Measurements from ENCODE around the gene UTP18.
"Not testable (repeated sequence)": the region's sequence is repeated elsewhere in the genome, so short reads cannot be mapped to it uniquely, and the experiment has no call there.

The UTP18 gene

DNA sequence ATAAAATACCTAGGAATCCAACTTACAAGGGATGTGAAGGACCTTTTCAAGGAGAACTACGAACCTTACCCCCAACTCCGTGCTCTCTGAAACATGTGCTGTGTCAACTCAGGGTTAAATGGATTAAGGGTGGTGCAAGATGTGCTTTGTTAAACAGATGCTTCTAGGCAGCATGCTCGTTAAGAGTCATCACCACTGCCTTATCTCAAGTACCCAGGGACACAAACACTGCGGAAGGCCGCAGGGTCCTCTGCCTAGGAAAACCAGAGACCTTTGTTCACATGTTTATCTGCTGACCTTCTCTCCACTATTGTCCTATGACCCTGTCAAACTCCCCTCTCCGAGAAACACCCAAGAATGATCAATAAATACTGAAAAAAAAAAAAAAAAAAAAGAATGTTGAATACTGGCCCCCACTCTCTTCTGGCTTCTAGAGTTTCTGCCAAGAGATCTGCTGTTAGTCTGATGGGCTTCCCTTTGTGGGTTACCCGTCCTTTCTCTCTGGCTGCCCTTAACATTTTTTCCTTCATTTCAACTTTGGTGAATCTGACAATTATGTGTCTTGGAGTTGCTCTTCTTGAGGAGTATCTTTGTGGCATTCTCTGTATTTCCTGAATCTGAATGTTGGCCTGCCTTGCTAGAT, 70.6 kb downstream of the UTP18 start:
- DNase-seq = not testable (repeated sequence)

DNA sequence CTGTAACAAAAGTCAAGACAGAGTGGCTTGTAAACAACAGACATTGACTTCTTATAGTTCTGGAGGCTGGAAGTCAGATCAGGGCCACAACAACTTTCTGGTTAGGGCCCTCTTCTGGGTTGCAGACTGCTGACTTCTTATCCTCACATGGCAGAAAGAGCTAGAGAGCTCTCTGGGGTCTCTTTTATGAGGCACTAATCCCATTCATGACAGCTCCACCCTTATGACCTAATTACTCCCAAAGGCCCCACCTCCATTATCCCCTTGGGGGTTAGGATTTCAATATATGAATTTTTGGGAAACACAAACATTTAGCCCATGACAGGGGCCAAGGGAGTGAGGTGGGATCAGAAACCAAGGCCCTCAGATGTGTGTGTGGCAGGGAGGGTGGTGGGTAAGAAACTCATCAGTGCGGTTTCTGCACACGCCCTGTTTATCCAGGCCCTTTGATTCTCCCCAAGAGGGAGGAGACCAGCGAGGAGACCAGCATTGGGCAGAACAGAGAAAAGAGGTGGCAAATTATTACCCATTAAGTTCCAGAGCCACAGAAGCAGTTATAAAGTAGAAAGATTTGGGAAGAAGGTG, 74.8 kb downstream of the UTP18 start:
- DNase-seq = no peak

DNA sequence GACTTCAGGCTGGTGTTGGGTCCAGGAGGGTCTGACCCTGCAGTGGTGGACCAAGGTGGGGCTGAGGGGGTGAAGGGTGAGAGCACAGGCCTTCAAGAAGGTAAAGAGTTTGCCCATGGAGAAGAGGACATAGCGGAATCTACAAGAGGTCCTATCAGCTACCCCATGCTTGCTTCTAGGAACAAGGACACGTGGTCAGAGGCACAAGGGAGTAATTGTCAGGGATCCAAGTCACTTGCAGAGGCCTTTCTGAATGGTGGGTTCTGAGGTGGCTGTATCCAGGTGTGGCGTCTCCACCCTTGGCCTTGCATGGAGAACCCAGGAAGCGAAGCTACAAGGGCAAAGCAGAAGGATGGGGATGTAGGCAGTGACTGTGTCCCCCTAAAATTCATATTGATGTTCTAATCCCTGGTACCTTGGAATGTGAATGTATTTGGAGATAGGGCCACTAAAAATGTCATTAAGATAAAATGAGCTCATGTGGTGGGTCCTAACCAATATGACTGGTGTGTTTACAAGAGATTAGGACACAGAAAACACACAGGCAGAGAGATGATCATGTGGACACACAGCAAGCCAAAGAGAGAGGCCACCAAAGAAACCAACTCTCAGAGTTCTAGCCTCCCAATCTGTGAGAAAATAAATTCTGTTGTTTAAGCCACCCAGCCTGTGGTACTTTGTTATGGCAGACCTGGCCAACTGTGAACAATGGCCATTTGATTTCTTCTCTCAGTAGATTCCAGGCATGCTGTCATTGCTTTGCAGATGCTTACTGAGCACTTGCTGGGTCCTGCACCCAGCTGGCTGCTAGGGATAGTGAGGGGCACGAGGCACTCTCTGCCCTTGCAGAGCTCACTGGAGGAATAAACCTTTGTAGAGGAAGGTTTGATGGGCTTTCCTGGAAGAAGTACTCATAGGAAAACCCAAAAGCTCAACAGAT, 75.8 kb downstream of the UTP18 start:
- DNase-seq = peak in 7 of 56 donors; percentile 18 to 41 (median 36)

DNA sequence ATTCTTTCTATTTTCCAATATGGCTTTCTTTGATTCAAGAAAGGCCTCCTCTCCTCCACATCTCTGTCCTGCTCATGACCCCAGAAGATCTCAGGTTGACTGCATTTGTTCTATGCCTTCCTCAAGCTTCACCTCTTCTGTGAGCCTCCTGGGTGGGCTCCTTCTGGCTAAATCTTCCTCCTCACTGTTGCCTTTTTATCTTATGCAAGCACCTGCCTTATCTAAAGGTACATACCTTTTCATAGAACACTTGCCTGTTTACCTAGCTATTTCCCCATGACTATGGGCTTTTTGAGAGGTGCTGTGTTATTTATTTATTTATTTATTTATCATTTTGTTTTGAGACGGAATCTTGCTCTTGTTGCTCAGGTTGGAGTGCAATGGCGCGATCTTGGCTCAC, 81.1 kb downstream of the UTP18 start:
- no peak for DNase-seq

DNA sequence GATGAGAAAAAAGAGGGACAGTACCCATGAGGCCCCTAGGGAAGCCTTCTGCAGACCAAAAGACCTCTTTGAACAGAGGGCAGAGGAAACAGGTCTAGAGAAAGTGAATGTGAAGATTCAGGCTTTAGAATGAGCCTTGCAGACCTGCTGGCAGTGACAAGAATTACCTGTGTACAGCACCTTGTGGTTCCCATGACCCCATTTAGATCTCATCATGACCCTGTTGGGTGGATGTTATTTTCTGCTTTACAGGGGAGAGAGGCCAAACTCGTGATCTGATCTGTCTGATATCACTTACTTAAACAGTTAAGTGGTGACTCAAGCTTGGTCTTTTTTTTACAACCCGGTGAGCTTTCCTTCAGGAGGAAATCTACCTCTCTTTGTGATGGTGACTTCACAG, 81.9 kb downstream of the UTP18 start:
- no peak for DNase-seq

DNA sequence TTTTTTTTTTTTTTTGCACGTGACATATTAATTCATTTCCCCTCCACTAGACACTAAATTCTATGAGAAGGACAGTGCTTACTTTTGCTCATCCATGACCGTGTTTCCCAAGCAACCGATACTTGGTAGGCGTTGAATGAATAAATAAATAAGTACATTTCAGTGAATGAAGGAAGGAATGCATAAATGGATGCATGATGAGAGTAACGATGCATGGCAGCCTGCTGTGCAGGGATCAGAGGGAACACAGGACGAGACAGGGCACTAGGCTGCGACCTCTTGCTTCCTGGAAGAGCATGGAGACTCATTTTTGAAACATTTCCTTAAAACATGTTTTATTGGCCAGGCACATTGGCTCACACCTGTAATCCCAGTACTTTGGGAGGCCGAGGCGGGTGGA, 84.2 kb downstream of the UTP18 start:
- no peak for DNase-seq

DNA sequence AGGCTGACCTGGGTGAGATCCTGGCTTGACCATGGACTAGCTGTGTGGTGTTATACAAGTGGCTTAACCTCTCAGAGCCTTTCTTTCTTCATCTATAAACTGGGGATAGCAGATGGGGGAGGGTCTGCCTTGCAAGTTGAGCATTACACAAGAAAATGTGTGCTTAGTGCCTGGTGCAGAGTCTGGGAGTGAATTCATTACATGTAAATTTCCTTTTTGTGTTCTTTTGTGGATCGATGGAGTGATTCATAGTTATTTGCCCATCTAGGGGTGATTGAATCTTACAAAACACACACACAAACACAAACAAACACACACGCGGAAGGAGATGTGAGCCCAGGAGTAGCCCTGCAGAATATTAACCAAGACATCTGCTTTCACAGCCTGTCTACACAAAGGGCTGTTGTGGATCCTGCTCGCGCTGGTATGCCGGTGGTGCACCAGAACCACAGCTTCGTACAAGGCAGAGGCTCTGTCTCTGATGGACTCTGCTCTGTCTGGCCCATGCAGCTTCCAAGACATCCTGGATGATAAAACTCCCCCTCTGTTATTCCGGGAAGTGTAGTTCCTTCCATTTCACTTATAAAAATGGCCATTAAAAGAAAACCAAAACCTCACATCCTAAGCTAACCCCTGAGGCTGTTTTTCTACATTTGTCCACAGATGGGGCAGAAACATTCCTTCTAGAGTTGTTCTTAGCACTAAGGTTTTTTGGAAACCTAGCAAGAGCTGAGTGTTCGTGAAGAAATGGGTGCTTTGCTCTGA, 86.1 kb downstream of the UTP18 start:
- peak in 46 of 56 donors; percentile 8 to 83 (median 50) for DNase-seq

All from amygdala (tissue), 56 donors.